Left hindlimb (tissue), 1 donor: ENCODE measurements around the gene NCK1.

Experiments used
- DNase-seq: peaks from one replicate; pipeline ENCODE4 v3.0.0-alpha.2; 2018

NCK1 gene

DNA sequence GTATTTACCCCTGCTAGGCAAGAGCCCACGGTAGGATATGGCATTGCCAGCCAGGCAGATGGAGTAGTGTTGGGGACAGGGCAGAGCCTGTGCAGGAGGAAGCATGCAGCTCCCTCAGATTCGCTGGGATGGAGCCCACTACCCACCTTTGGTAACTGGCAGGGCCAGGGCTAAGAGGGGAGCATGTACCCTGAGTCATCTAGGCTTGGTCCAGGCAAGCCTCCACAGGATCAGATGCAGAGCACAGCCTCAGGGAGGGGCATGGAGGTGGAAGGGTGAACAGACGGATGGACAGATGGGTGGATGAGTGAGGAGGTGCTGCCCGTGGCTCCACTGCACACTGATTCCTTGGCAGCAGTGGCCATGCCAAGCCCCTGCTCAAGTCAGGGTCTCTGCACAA, 128.8 kb downstream of the NCK1 start:
- DNase-seq = no peak

GRCh38 chr3:136992115-136992514, 130.1 kb downstream of the NCK1 start:
- no peak for DNase-seq

GRCh38 chr3:136994772-136995516, 132.9 kb downstream of the NCK1 start:
- DNase-seq = peak; percentile 58

DNA sequence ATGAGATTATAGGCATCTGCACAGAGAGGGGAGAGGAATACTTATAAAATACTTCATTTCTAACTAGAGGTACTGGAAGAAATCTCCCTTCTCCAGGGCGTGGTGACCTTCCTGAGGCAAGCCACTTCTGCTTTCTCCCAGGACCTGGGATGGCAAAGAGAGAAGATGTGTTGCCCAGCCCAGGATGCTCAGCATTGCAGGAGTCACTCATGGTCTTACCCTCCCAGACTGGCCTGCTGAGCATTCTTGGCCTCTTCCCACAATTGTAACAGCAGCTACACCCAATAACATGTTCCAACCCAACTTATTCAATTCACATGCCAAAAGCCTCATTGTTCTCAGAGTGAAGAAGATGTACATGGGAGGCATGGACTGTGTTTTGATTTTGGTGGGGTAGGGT, 133.6 kb downstream of the NCK1 start:
- DNase-seq = no peak
